ENCODE results near the gene APOOL.

- TF ChIP-seq CTCF (IDR thresholded peaks at IDR 0.05) (no peak), POLR2AphosphoS5 (IDR thresholded peaks at IDR 0.05) (no peak), POLR2A (IDR thresholded peaks at IDR 0.05) (no peak)
Observed at GRCh38 chrX:85107407-85107806, 103.7 kb downstream of the APOOL start.

Measured in transverse colon (tissue), 4 donors.